Left ventricle myocardium superior (tissue), 1 donor: ENCODE results near the gene MAD2L2. TPM values are rescaled to one million over a fixed set of nuclear protein-coding genes. Genes with fewer than 3 reads are reported as not detected.
A peak's percentile ranks its signal among the peaks of the same experiment; 100 is the strongest.

Experiments used
- ATAC-seq: fragments of 200-7000 bp; cut with Tn5 transposase; one replicate; pipeline ENCODE4 v1.9.1; 2020; ENCODE audit warnings: mild to moderate bottlenecking, moderate library complexity
- DNase-seq: peaks from one replicate; pipeline ENCODE4 v3.0.0-alpha.2; 2020
- intact Hi-C: fragments of 100-400 bp; cut with micrococcal nuclease; formaldehyde crosslinking; loops from one replicate; pipeline ENCODE4 v1.11.0; 2022
- total RNA-seq: library from RNA; stranded (reverse); fragmentation: NEBNext Ultra II Directional; extraction: Animal tissue kit (Norgen Biotek cat#: 25700); gene quantifications from one replicate; pipeline ENCODE4 v1.2.1, GENCODE V29; 2021
- donor health status: DM: no; HTN: yes; CAD: no; lungs with severe emphysema.

Gene MAD2L2
- total RNA-seq, 1 donor from 2014 or later, result 21.8 TPM

- DNase-seq (no peak), ATAC-seq (no peak)
- intact Hi-C loops, result no loop called here
These were observed 9.7 kb upstream of the MAD2L2 start for GRCh38 chr1:11690397-11691301.

GRCh38 chr1:11688506-11688905 lies 7.6 kb upstream of the MAD2L2 start:
- intact Hi-C loops, result no loop called here
- DNase-seq (no peak), ATAC-seq (no peak)

- intact Hi-C loops, result no loop called here
- DNase-seq (no peak), ATAC-seq (no peak)
These were observed 4.3 kb upstream of the MAD2L2 start for GRCh38 chr1:11685210-11685752.

GRCh38 chr1:11684070-11684469 lies 3.1 kb upstream of the MAD2L2 start:
- intact Hi-C loops, result no loop called here
- DNase-seq (no peak), ATAC-seq (no peak)

GRCh38 chr1:11682799-11683198 lies 1.9 kb upstream of the MAD2L2 start:
- ATAC-seq (no peak), DNase-seq (no peak)
- intact Hi-C loops, result no loop called here

GRCh38 chr1:11682287-11682771 lies 1.4 kb upstream of the MAD2L2 start:
- DNase-seq (no peak), ATAC-seq (no peak)
- intact Hi-C loops, result no loop called here

GRCh38 chr1:11680270-11681070 lies 478 bp downstream of the MAD2L2 start:
- ATAC-seq, result peak; percentile 39
- intact Hi-C loops, result no loop called here
- DNase-seq, result no peak

GRCh38 chr1:11678442-11678841 lies 2.5 kb downstream of the MAD2L2 start:
- no peak for ATAC-seq
- DNase-seq, result no peak
- intact Hi-C loops, result no loop called here

- ATAC-seq, result no peak
These were observed 4.4 kb downstream of the MAD2L2 start for GRCh38 chr1:11676386-11677103.

GRCh38 chr1:11675325-11675724 lies 5.6 kb downstream of the MAD2L2 start:
- no peak for ATAC-seq
- intact Hi-C loops, result no loop called here

More at GRCh38 chr1:11676386-11677103, 4.4 kb downstream of the MAD2L2 start:
- DNase-seq, result no peak
- intact Hi-C loops, result no loop called here

GRCh38 chr1:11674488-11674887 lies 6.5 kb downstream of the MAD2L2 start:
- intact Hi-C loops, result no loop called here
- DNase-seq (no peak), ATAC-seq (no peak)

More at GRCh38 chr1:11675325-11675724, 5.6 kb downstream of the MAD2L2 start:
- no peak for DNase-seq

- intact Hi-C loops, result no loop called here
- ATAC-seq, result no peak
- no peak for DNase-seq
These were observed 7.7 kb downstream of the MAD2L2 start for GRCh38 chr1:11673089-11673769.

- intact Hi-C loops, result no loop called here
- no peak for ATAC-seq
- no peak for DNase-seq
These were observed 9.2 kb downstream of the MAD2L2 start for GRCh38 chr1:11671544-11672286.

- DNase-seq (no peak), ATAC-seq (no peak)
- intact Hi-C loops, result no loop called here
These were observed 9.8 kb downstream of the MAD2L2 start for GRCh38 chr1:11671205-11671543.

- no peak for DNase-seq
- intact Hi-C loops, result no loop called here
- ATAC-seq, result no peak
These were observed 10.2 kb downstream of the MAD2L2 start for GRCh38 chr1:11670747-11671146.

- intact Hi-C loops, result no loop called here
- DNase-seq, result no peak
- ATAC-seq, result no peak
These were observed 12.4 kb downstream of the MAD2L2 start for GRCh38 chr1:11668516-11668915.

- ATAC-seq (peak; percentile 50), DNase-seq (peak; percentile 65)
- intact Hi-C loops, result no loop called here
These were observed 16.4 kb downstream of the MAD2L2 start for GRCh38 chr1:11664336-11665065.
